Ectodermal cell (in vitro differentiated cells): Measurements from ENCODE around the gene EPB41L2.
A peak's percentile ranks its signal among the peaks of the same experiment; 100 is the strongest.

Experiments used
- H3K27ac ChIP-seq: 2 replicates; pipeline ENCODE4 v1.7.0; 2013; ENCODE audit warnings: mild to moderate bottlenecking, low read depth, low read length; ENCODE audit not compliant: insufficient read depth, poor library complexity, severe bottlenecking
- H3K27me3 ChIP-seq: 2 replicates; pipeline ENCODE4 v1.7.0; 2013; ENCODE audit warnings: mild to moderate bottlenecking, low read length; ENCODE audit not compliant: insufficient read depth, control insufficient read depth, poor library complexity, severe bottlenecking
- H3K36me3 ChIP-seq: one replicate; pipeline ENCODE4 v1.7.0; 2013; ENCODE audit warnings: low read length; ENCODE audit not compliant: control insufficient read depth, insufficient read depth
- H3K4me1 ChIP-seq: one replicate; pipeline ENCODE4 v1.7.0; 2013; ENCODE audit warnings: low read length; ENCODE audit not compliant: control insufficient read depth, insufficient read depth
- H3K4me3 ChIP-seq: 2 replicates; pipeline ENCODE4 v1.7.0; 2013; ENCODE audit warnings: low read depth, low read length, control low read depth; ENCODE audit not compliant: insufficient read depth
- H3K9me3 ChIP-seq: 2 replicates; pipeline ENCODE4 v1.7.0; 2013; ENCODE audit warnings: mild to moderate bottlenecking, low read length, moderate library complexity; ENCODE audit not compliant: control insufficient read depth
- WGBS, 2 experiments: methylation state at CpG; one replicate each; pipeline ENCODE4 v1.1.7; 2013; ENCODE audit warnings: missing lambda C conversion rate in 2 of 2; 5-methylcytosine and 5-hydroxymethylcytosine counted together

EPB41L2 gene

GRCh38 chr6:131063764-131064272 is 773 bp upstream of the EPB41L2 start:
- H3K9me3 ChIP-seq: no peaks in the 10 kb centered on the region
- H3K36me3 ChIP-seq: no peaks in the 10 kb centered on the region
- 59% methylated on average over 7 to 8 of the region's 8 CpGs for WGBS, 2 experiments
- peaks cover 7% of the 10 kb centered on the region for H3K4me1 ChIP-seq
- no peak overlapping the region for H3K27ac ChIP-seq
- H3K4me3 ChIP-seq: peak overlapping the region; percentile 85
- H3K27me3 ChIP-seq: no peaks in the 10 kb centered on the region

DNA sequence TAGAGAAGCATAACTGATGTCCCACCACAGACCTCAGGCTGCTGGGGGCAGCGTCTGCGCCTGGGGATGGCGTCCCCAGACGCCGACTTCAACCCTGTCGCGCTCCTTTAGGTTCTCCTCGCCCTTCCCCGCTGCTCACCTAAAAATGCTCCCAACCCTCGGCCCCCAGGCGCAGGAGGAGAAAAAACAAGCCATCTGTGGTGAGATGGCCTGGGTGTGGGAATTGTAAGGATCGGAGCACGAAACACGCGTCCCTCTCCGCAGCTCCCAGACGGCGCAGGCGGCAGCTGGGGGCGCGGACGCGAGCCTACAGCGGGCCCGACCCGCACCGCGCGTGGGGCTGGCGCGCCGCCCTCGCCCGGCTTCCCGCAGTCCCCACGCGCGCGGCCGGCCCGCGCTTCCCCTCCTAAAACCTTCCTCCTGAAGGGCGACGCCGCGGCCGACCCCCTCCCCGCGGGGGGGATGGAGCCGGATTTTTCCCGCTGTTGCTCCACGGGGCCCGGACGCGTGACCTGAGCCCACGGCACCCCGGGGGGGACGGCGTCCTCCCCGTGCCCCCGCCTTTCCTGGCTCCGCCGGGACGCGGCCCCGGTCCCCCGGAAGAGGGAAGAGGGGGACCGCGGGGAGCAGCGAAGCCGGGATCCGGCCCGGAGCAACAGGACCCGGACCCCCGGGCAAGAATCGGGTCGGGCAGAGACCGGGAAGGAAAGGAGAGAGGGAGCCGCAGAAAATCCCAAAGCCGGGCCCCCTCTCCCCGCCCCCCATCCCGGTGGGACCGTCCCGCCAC is 611 bp downstream of the EPB41L2 start:
- no peaks in the 10 kb centered on the region for H3K9me3 ChIP-seq
- peak overlapping the region; percentile 40 for H3K27ac ChIP-seq
- WGBS, 2 experiments: 0 to 1% methylated on average over 84 of the region's 84 CpGs
- H3K4me1 ChIP-seq: peaks cover 7% of the 10 kb centered on the region
- H3K27me3 ChIP-seq: no peaks in the 10 kb centered on the region
- no peaks in the 10 kb centered on the region for H3K36me3 ChIP-seq
- peak overlapping the region; percentile 85 for H3K4me3 ChIP-seq

GRCh38 chr6:131061751-131062119 is 1.3 kb downstream of the EPB41L2 start:
- 20 to 29% methylated on average over 7 to 10 of the region's 10 CpGs for WGBS, 2 experiments
- peak overlapping the region; percentile 85 for H3K4me3 ChIP-seq
- peaks cover 7% of the 10 kb centered on the region for H3K4me1 ChIP-seq
- no peaks in the 10 kb centered on the region for H3K36me3 ChIP-seq
- no peak overlapping the region for H3K27ac ChIP-seq
- H3K27me3 ChIP-seq: no peaks in the 10 kb centered on the region
- no peaks in the 10 kb centered on the region for H3K9me3 ChIP-seq

- Histone ChIP-seq H3K9me3 (no peaks in the 10 kb centered on the region), H3K4me3 (peak overlapping the region; percentile 85), H3K27ac (no peak overlapping the region), H3K27me3 (no peaks in the 10 kb centered on the region), H3K36me3 (no peaks in the 10 kb centered on the region), H3K4me1 (peaks cover 7% of the 10 kb centered on the region)
- 64 to 69% methylated on average over 8 to 9 of the region's 9 CpGs for WGBS, 2 experiments
These were observed 1.8 kb downstream of the EPB41L2 start for GRCh38 chr6:131061041-131061750.

GRCh38 chr6:131060311-131060710 is 2.7 kb downstream of the EPB41L2 start:
- 79 to 82% methylated on average over 2 to 3 of the region's 3 CpGs for WGBS, 2 experiments
- no peak overlapping the region for H3K27ac ChIP-seq
- no peaks in the 10 kb centered on the region for H3K36me3 ChIP-seq
- H3K4me1 ChIP-seq: peaks cover 7% of the 10 kb centered on the region
- H3K9me3 ChIP-seq: no peaks in the 10 kb centered on the region
- no peaks in the 10 kb centered on the region for H3K27me3 ChIP-seq
- H3K4me3 ChIP-seq: no peak overlapping the region

DNA sequence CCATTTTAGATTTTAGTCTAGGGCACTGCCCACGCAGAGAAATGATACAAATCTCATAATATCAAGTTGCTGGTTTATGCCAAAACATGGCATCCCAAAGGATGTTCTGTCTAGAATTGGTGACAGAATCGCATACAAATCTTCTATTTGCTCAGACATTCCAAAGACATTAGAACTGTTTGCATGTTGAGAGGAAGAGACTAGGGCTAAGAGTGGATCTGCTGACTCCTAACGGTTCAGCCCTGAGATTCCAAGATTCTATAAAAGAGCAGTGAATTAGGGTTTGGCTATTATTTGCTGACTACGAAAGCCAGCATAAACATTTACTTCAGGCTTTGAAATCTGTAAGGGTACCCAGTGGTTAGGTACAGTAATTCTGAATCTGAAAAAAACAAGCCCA is 3.6 kb downstream of the EPB41L2 start:
- Histone ChIP-seq H3K9me3 (no peaks in the 10 kb centered on the region), H3K36me3 (no peaks in the 10 kb centered on the region), H3K4me3 (no peak overlapping the region), H3K4me1 (peaks cover 7% of the 10 kb centered on the region), H3K27ac (no peak overlapping the region), H3K27me3 (no peaks in the 10 kb centered on the region)
- 91 to 92% methylated on average over 4 of the region's 4 CpGs for WGBS, 2 experiments

GRCh38 chr6:131058236-131058635 is 4.8 kb downstream of the EPB41L2 start:
- Histone ChIP-seq H3K27me3 (no peaks in the 10 kb centered on the region), H3K4me3 (no peak overlapping the region), H3K36me3 (peaks cover 6% of the 10 kb centered on the region), H3K4me1 (peaks cover 7% of the 10 kb centered on the region), H3K27ac (no peak overlapping the region), H3K9me3 (no peaks in the 10 kb centered on the region)
- 82 to 90% methylated on average over 1 of the region's 1 CpG for WGBS, 2 experiments

- no peak overlapping the region for H3K4me3 ChIP-seq
- H3K36me3 ChIP-seq: peaks cover 6% of the 10 kb centered on the region
- no peaks in the 10 kb centered on the region for H3K9me3 ChIP-seq
- H3K4me1 ChIP-seq: no peaks in the 10 kb centered on the region
- H3K27me3 ChIP-seq: no peaks in the 10 kb centered on the region
- no peak overlapping the region for H3K27ac ChIP-seq
- 94 to 96% methylated on average over 6 of the region's 6 CpGs for whole genome bisulfite sequencing, 2 experiments
These were observed 8.4 kb downstream of the EPB41L2 start for GRCh38 chr6:131054392-131055250.

GRCh38 chr6:131053546-131054240 is 9.4 kb downstream of the EPB41L2 start:
- H3K4me3 ChIP-seq: no peak overlapping the region
- peaks cover 6% of the 10 kb centered on the region for H3K36me3 ChIP-seq
- no peak overlapping the region for H3K27ac ChIP-seq
- H3K27me3 ChIP-seq: no peaks in the 10 kb centered on the region
- no peaks in the 10 kb centered on the region for H3K4me1 ChIP-seq
- H3K9me3 ChIP-seq: no peaks in the 10 kb centered on the region
- WGBS, 2 experiments: 94 to 95% methylated on average over 11 of the region's 11 CpGs
